Caki2 (cell line): ENCODE results near the gene VTI1A. TPM values are rescaled to one million over a fixed set of nuclear protein-coding genes. Genes with fewer than 3 reads are reported as not detected.

Experiments
- DNase-seq: peaks from one replicate; pipeline ENCODE4 v3.0.0-alpha.2; 2015; ENCODE audit warnings: low read depth
- in situ Hi-C: cut with HindIII; loops from 2 replicates; pipeline ENCODE4 v1.10.0; 2016; ENCODE audit warnings: low sequenced_read_pairs, low pct_unique_long_range_greater_than_20kb, mixed read lengths
- total RNA-seq: library from RNA; depleted of rRNA; stranded (reverse); fragments of >200 nt; shearing (Covaris generic); gene quantifications from 2 replicates; pipeline ENCODE4 v1.2.3, GENCODE V29; 2014; ENCODE audit warnings: low replicate concordance

The VTI1A gene
- total RNA-seq, 1 experiment from 2014 or later: 17.8 TPM

DNA sequence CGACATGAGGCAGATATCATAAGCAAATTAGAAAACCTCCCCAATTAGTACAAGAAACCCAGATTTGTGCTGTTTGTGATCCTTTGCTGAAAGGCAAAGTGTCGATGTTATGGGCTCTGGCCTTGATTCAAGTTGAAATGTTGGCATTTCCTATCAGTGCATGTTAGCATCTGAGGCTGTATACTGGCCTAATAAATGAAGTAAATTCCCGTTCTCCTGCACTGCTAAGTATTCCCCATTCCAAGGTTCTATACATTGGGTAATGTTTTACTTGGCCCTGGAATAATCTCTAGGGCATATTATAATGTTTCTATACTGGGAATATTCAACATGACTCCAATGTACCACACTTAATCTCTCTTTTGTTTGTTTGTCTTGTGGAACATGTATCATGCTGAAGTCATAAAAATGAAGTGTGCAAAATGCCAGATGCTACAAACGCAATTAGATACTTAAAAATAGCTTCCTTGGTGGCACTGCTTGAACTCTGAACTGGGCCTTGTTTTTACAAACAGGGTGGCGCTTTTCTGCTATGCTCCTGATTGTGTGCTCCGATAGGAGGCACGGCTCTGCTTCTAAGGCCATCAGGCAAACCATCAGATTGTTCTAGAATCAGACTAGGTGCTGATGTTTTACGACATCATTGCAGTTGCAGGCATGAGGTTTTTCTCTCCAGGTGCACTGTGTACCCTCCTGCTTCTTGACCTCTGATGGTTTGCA lies 346.3 kb downstream of the VTI1A start:
- DNase-seq: no peak
- in situ Hi-C loops: no loop called here

DNA sequence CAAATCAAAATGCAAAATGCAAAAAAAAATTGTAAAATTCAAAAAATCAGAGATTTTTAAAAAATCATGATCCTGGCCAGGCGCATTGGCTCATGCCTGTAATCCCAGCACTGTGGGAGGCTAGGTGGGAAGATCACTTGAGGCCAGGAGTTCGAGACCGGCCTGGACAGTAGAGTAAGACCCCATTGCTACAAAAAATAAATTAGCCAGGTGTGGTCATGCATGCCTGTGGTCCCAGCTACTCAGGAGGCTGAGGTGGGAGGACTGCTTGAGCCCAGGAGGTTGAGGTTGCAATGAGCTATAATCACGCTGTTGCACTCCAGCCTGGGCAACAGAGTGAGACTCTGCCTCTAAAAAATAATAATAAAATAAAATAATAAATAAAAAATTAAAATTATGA lies 347.2 kb downstream of the VTI1A start:
- in situ Hi-C loops: no loop called here
- no peak for DNase-seq

DNA sequence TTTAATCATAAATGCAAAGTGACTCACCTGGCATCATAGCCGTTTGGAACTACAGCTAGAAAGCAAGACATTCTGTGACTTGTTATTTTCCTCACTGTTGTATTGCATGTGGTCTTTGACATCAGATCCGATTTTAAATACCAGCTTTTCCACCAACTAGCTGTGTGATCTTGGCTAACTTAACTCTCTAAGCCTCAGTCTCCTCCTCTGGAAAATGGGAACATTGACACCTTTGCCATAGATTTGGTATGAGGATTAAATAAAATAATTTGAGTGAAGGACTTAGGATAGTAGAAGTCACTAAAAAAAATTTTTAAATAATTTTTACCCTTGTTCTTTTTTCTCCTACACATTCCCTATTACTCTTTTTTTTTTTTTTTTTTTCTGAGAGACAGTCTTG lies 348.1 kb downstream of the VTI1A start:
- no peak for DNase-seq
- in situ Hi-C loops: no loop called here

DNA sequence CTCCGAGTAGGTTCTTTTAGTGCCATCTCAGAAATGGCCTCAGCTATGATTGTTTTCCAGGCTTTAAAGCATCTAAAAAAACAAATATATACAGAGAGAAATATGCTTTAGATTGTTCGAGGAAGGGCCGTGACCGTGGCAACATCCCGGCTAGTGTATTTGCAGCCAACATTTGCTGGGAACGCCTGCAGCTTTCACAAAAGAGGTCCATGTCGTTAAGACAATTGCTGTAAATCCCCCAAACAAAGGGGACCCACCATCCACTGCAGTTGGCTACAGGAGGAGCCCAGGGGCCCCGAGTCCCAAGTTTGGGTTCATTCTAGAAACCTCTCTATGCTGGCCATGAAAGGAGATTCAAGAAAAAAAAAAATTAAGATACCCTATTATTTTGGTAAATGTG lies 350.2 kb downstream of the VTI1A start:
- in situ Hi-C loops: no loop called here

DNA sequence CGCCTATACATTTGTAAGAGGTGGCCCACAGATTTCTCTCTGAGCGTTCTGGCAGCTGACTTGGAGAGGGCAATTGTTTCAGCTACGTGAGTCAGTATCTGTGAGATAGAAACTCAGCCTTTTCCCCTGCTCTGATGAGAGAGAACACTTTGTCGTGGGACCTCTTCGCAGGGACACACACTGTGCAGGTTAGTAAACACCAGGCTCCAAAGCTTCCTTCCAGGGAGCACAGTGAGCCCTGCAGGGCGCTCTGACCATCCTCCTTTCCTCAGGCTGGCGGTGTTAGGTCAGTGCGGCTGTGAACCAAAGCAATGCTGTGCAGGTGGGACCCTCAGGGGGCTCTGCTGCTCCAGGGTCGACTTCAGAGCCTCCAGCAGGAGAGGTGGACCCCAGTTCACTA lies 350.8 kb downstream of the VTI1A start:
- in situ Hi-C loops: no loop called here
- no peak for DNase-seq

More for the DNA sequence above, 350.2 kb downstream of the VTI1A start:
- DNase-seq: no peak

DNA sequence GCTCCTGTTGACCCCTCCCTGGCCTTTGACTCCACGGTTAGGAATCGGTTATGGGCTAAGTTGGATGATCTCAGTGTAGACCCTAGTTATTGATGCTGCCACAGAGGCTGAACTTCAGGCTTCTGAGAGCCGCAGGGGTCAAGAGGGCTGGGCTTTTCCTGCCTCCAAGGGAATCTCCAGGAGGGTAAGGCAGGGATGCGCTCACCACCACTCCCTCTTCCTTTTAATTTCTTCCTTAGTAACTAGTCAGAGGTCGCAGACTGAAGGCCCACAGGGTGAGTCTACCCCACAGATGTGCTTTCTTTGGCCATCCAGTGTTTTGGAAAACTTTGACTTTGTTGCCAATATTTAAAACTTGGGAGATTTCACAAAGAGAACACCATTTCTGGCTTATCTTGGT lies 352.0 kb downstream of the VTI1A start:
- in situ Hi-C loops: no loop called here
- no peak for DNase-seq

DNA sequence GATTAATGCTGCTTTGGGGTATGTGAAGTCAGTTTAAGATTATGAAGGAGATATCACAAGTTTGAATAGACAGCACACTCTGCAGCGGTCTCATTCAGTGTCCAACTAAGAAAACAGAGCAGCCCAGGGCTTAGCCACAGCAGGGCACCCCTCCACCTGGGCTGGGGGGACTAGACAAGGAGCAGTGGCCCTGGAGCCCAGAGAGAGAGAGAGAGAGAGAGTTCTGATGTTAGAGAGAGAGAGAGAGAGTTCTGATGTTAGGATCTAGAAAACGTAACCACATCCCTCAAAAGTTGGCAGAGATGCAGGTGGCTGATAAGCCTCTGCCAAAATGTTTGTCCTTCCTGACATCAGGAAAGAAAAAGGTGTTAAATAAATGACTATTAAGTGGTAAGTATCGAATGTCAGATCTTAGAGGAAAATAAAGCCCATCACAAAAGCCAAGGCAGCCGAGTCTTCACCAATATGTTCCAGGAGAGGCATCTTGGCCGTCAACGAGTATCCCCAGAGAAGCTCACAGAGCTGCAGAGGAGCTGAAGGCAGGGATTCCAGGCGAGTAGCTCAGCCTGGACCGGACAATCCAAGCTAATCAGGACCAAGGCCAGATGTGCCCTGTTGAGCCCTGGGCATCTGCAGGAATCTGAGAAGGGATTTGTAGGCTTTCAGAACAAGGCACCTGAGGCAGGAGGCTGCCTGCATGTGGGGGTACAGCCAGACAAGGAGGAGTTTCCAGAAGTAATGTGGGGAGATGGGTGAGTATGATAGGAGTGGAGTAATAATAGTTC lies 352.9 kb downstream of the VTI1A start:
- DNase-seq: no peak
- in situ Hi-C loops: no loop called here

DNA sequence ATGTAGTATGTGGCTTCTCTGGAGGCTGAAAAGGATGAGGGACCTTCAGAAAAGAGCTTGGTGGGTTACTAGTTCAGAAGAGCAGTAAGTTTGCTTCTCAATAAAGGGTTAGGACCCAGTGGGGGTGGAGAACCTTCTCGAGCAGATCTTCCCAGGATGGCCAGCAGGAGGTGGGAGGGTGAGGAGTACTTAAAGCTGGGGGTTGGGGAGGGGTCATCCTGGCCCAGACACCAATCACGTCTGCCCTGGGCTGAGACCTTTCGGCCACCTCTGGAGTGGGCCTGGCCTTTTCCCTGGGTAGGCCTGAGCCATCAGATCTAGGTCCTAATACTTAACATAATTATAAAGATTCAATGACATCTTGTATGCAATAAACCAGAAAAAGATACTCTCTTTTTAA lies 354.0 kb downstream of the VTI1A start:
- no peak for DNase-seq
- in situ Hi-C loops: no loop called here

DNA sequence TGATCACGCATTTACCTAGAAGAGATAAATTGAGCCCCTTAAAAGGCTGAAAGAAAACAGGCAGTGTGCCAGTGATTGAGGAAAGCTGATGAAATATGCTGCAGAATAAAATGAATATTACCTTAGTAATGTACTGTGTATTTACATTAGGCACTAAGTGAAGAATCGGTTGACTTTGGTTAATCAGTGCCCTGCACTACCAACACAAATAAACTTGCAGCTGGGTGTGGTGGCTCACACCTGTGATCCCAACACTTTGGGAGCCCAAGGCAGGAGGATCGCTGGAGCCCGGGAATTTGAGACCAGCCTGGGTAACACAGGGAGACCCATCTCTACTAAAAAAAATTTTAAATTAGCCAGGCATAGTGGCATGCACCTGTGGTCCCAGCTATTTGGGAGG lies 354.7 kb downstream of the VTI1A start:
- in situ Hi-C loops: no loop called here
- DNase-seq: no peak

DNA sequence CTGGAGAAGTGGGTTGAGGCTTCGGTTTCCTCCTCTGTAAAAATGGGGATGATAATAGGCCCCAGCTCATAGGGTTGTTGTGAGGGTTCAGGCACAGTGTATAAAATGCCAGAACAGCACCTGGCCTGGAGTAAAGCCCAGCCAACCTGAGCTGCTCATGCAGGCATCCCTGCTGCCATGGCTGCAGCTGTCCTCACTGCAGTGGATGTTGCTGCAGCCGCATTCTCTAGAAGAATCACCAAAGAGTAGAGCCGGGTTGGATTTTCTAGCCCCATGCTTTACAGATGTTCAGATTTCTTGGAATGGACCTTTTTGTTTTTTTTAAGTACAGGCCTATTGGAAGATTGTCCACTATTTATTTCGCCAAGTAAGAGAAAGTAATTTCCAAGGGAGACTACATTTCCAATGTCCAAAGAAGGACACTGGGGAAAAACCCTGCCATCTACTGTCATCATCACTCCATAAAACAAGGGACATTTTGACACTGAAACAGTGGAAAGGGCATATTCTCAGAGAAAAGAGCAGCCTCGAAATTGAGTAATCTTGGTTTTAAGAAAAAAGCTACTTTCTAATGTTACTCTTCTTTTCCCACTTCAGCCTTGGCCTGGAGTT lies 355.5 kb downstream of the VTI1A start:
- in situ Hi-C loops: no loop called here
- no peak for DNase-seq

DNA sequence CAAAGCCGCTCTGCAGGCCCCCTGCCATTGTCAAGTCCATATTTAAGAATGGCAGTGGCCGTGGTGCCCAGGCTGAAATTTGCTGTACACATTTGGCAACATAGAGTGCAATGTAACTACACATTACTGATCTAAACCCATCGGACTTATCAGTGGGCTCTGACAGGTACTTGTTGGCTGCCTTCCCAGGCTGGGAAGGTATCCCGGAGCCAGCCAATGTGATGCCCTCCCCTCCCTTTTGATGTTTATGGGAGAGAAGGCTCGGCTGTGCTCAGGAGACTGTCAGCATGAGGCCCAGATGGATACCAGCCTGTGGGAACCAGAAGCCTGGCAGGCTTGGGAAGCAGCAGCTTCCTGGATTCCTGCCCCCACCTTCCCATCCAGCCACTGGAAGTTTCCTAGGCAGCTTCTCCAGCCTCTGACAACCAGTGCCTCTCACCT lies 357.0 kb downstream of the VTI1A start:
- DNase-seq: no peak
- in situ Hi-C loops: no loop called here

DNA sequence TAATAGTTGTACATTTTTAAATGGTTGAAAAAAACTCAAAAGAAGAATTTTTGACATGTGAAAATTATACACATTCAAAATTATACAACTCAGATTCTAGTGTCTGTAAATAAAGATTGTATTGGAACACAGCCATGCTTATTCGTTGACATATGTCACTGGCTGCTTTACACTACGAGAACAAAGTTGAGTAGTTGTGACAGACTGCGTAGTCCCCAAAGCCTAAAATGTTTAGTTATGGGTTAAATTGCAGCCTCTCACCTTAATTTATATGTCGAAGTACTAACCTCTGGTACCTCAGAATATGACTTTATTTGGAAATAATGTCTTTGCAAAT lies 358.2 kb downstream of the VTI1A start:
- DNase-seq: no peak
- in situ Hi-C loops: no loop called here

DNA sequence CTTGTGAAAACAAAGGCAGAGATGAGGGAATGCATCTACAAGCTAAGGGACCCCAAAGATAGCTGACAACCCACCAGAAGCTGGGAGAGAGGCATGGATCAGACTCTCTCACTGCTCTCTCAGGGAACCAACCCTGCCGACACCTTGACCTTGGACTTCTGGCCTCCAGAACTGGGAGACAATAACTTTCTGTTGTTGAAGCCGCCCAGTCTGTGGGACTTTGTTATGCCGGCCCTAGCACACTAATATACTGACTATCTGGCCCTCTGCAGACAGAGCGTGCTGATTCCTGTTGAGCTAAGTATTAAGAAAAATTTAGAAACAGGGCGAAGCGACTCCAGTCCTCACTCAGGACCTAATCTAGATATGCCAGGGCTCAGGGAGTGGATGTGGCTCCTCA lies 358.7 kb downstream of the VTI1A start:
- in situ Hi-C loops: no loop called here
- no peak for DNase-seq

DNA sequence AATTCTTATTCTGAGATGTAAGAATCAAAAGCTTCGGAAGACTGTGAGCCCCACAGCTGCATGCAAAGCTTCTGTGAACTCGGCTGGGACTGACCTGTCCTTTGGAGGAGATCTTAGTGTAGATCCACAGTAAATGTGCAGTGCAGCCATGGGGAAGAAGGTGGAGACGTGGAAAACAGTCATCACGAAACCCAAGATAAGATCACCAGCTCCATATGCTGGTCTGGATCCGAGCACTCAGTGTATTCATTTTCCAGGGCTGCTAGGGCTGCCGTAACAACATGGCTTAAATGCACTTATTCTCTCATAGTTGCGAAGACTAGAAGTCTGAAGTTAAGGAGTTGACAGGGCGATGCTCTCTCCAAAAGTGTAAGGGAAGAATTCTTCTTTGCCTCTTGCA lies 360.0 kb downstream of the VTI1A start:
- no peak for DNase-seq
- in situ Hi-C loops: no loop called here

DNA sequence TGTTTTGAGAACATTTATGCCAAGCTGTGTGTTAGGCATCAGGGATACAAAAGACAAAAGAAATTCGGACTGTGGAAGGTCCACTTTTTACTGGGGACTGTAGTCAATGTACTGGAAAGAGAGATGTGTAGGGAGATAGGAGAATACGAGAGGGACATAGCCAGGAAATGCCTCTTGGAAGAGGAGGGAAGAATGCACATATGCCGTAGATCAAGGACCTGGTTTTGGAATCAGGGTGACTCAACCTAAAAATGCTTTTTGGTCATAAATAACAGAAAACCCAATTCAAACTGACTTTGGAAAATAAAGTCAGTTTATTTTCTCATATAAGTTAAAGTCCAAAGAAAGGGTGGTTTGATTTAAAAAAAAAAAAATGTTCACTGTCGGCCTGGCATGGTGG lies 362.7 kb downstream of the VTI1A start:
- no peak for DNase-seq
- in situ Hi-C loops: no loop called here

DNA sequence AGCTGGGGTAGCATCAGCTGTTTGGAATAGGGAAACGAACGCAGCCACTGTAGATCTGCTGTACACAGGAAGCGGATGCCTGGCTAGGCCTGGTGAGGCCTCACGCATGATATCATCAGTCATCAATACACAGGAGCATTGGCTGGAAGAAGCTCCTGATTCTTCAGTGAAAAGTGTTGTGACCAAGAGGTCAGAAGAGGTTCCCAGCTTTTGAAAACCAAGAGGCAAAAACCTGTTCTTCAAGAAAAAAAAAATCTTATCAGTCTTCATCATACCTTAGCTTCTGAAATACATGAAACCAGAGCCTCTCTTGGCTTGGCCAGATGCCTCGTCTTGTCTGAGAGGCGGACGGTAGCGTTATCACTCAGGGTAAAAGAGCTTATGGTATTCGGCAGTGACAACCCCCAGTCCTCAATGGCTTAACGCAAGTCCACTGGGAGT lies 363.7 kb downstream of the VTI1A start:
- in situ Hi-C loops: no loop called here
- no peak for DNase-seq

DNA sequence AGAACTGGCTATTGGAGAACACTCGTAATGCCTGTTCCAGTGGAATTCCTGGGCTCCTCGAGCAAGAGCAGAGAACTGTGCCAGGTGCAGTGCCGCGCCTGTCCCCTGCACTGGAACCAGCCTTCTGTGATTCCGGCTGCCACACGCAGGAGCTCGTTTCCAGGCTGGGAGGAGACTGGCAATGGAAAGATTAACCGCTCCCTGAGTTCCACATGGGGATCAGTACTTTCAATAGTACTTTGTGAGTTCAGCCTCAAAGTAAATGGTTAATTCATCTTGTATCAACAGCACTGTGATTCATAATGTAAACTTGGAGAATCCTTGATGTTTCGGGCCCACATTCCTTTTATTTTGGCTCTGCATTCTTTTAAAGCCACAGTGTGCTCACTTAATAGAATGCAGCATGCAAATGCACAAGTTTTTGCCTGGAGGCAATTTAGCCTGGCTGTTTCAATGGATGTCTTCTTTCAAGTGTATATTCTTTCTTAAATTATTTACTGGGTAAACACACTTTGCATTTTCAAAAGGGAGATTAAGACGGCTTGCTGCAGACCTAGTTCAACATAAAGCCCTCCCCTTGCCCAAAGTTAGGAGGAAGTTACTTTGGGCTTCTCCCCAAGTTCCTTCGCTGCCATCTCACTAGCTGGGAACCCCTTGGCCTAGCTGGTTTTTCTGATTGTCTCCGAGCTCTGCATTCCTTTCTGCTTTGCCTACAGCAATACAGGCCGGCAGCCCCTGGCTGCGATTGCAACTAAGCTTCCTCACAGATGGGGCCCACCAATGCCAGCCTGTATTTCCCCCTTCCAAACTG lies 364.9 kb downstream of the VTI1A start:
- in situ Hi-C loops: no loop called here

DNA sequence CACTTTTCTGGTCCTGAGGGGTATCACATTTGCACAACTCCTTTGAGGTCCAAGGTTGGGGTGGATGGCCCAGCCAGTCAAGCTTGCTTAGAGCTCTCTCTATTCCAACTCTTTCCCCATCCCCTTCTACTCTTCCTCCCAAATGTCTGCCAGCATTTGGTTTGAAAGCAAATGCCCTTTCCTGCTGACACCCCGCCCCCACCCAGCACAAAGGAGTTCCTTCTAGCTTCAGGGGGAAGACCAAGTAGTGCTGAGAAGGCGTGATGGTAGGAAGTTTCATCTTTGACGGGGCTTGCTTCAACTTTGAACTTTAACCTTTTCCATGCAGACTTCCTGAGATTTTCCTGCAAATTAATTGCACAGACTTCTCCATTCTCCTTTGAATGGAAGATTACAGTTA lies 365.6 kb downstream of the VTI1A start:
- in situ Hi-C loops: no loop called here
- DNase-seq: no peak

More for the DNA sequence above, 364.9 kb downstream of the VTI1A start:
- DNase-seq: peak; percentile 96
